ENCODE results near the gene LAMC3.
"Not testable (repeated sequence)": the region's sequence is repeated elsewhere in the genome, so short reads cannot be mapped to it uniquely, and the experiment has no call there.

Gene LAMC3

GRCh38 chr9:131097948-131098278 is 88.9 kb downstream of the LAMC3 start:
- no peak for DNase-seq
- TF ChIP-seq CTCF (IDR thresholded peaks at IDR 0.05) = no peak
- H3K4me1 ChIP-seq = peaks cover 0 to 68% (median 51%) of the 10 kb centered on the region in 4 donors
- intact Hi-C loops (cut with DNase I; ENCODE audit: low total_unique reads) = no loop called here
- H3K4me3 ChIP-seq = peak overlapping the region; percentile 77 to 83
- no peaks in the 10 kb centered on the region for H3K36me3 ChIP-seq
- peaks cover 0 to 19% of the 10 kb centered on the region in 2 donors for H3K27me3 ChIP-seq
- H3K27ac ChIP-seq = peak overlapping the region; percentile 81 to 83
- no peaks in the 10 kb centered on the region for H3K9me3 ChIP-seq

GRCh38 chr9:131098391-131099101 is 89.6 kb downstream of the LAMC3 start:
- Histone ChIP-seq H3K4me1 (peaks cover 0 to 72% (median 51%) of the 10 kb centered on the region in 4 donors), H3K36me3 (no peaks in the 10 kb centered on the region), H3K4me3 (peak overlapping the region; percentile 77 to 83), H3K27me3 (peaks cover 0 to 15% of the 10 kb centered on the region in 2 donors), H3K27ac (peak overlapping the region; percentile 81 to 83), H3K9me3 (no peaks in the 10 kb centered on the region)
- DNase-seq = no peak
- TF ChIP-seq CTCF (IDR thresholded peaks at IDR 0.05) = no peak
- intact Hi-C loops (cut with DNase I; ENCODE audit: low total_unique reads) = no loop called here

- no peak for TF ChIP-seq CTCF (IDR thresholded peaks at IDR 0.05)
- H3K4me1 ChIP-seq = peaks cover 0 to 72% (median 51%) of the 10 kb centered on the region in 4 donors
- intact Hi-C loops (cut with DNase I; ENCODE audit: low total_unique reads) = no loop called here
- no peaks in the 10 kb centered on the region for H3K36me3 ChIP-seq
- peak overlapping the region; percentile 81 to 83 for H3K27ac ChIP-seq
- no peaks in the 10 kb centered on the region for H3K9me3 ChIP-seq
- H3K27me3 ChIP-seq = peaks cover 0 to 14% of the 10 kb centered on the region in 2 donors
- no peak overlapping the region for H3K4me3 ChIP-seq
- no peak for DNase-seq
These were observed 90.2 kb downstream of the LAMC3 start for GRCh38 chr9:131099102-131099606.

GRCh38 chr9:131099845-131100244 is 90.9 kb downstream of the LAMC3 start:
- H3K36me3 ChIP-seq; H3K9me3 ChIP-seq; H3K27me3 ChIP-seq; DNase-seq; intact Hi-C loops (cut with DNase I; ENCODE audit: low total_unique reads): not testable (repeated sequence)
- Histone ChIP-seq H3K4me1 (peaks cover 0 to 72% (median 51%) of the 10 kb centered on the region in 4 donors), H3K4me3 (peak overlapping the region; percentile 9 to 37), H3K27ac (peak overlapping the region; percentile 81 to 83)

- intact Hi-C loops (cut with DNase I; ENCODE audit: low total_unique reads) = no loop called here
- Histone ChIP-seq H3K27me3 (peaks cover 0 to 3% of the 10 kb centered on the region in 2 donors), H3K27ac (peak overlapping the region; percentile 81 to 83), H3K4me1 (peaks cover 0 to 72% (median 51%) of the 10 kb centered on the region in 4 donors), H3K36me3 (peaks cover 0 to 5% (median 0%) of the 10 kb centered on the region in 3 donors), H3K9me3 (no peaks in the 10 kb centered on the region), H3K4me3 (peak overlapping the region; percentile 9 to 37)
- DNase-seq = peak in 1 of 2 donors; percentile 75
- TF ChIP-seq CTCF (IDR thresholded peaks at IDR 0.05) = no peak
These were observed 91.5 kb downstream of the LAMC3 start for GRCh38 chr9:131100445-131100844.

GRCh38 chr9:131101207-131101964 is 92.4 kb downstream of the LAMC3 start:
- Histone ChIP-seq H3K36me3 (peaks cover 0 to 12% (median 5%) of the 10 kb centered on the region in 3 donors), H3K4me1 (peaks cover 0 to 65% (median 47%) of the 10 kb centered on the region in 4 donors), H3K27me3 (no peaks in the 10 kb centered on the region), H3K4me3 (no peak overlapping the region), H3K9me3 (no peaks in the 10 kb centered on the region), H3K27ac (peak overlapping the region; percentile 81 to 83)
- no peak for DNase-seq
- intact Hi-C loops (cut with DNase I; ENCODE audit: low total_unique reads) = no loop called here
- no peak for TF ChIP-seq CTCF (IDR thresholded peaks at IDR 0.05)

Measured in tibial artery (tissue), 4 donors.